Fibroblast of lung (primary cell): ENCODE results near the gene KLHDC7B. TPM values are rescaled to one million over a fixed set of nuclear protein-coding genes. Genes with fewer than 3 reads are reported as not detected.
"Not testable (repeated sequence)": the region's sequence is repeated elsewhere in the genome, so short reads cannot be mapped to it uniquely, and the experiment has no call there.

Source experiments
- DNase-seq, 2 donors: peaks; one replicate each; pipeline versions ENCODE4 v3.0.0 to v3.0.0-alpha.2; 2010; ENCODE audit warnings: low read depth in 2 of 2
- H2AFZ ChIP-seq: 2 replicates; pipeline ENCODE4 v1.5.1; 2012; ENCODE audit warnings: low read length, control low read depth, inconsistent platforms
- H3K27ac ChIP-seq: 2 replicates; pipeline ENCODE4 v1.5.1; 2011; ENCODE audit warnings: low read length, control low read depth; ENCODE audit not compliant: insufficient read depth
- H3K27me3 ChIP-seq: 2 replicates; pipeline ENCODE4 v1.5.1; 2011; ENCODE audit warnings: mild to moderate bottlenecking, low read length; ENCODE audit not compliant: control insufficient read depth, insufficient read depth
- H3K36me3 ChIP-seq: 2 replicates; pipeline ENCODE4 v1.5.1; 2011; ENCODE audit warnings: low read length; ENCODE audit not compliant: control insufficient read depth, insufficient read depth
- H3K4me1 ChIP-seq: 2 replicates; pipeline ENCODE4 v1.5.1; 2011; ENCODE audit warnings: low read length; ENCODE audit not compliant: control insufficient read depth, insufficient read depth; ENCODE audit errors: extremely low read depth
- H3K4me2 ChIP-seq: 2 replicates; pipeline ENCODE4 v1.5.1; 2011; ENCODE audit warnings: low read length, control low read depth; ENCODE audit not compliant: insufficient read depth; ENCODE audit errors: extremely low read depth
- H3K4me3 ChIP-seq, 4 experiments: fragments of 200-600 bp in 1 of 4; sonication (generic) in 1 of 4; replicated peaks in 1 of 4; 2 replicates each; pipeline ENCODE4 v1.5.1; 2011 to 2016; ENCODE audit warnings: low read length in 4 of 4, low read depth in 3 of 4, mild to moderate bottlenecking in 3 of 4, control low read depth in 2 of 4, inconsistent platforms in 1 of 4, mixed read lengths in 1 of 4; ENCODE audit not compliant: insufficient read depth in 1 of 4; ENCODE audit errors: control extremely low read depth in 1 of 4
- H3K79me2 ChIP-seq: 2 replicates; pipeline ENCODE4 v1.5.1; 2012; ENCODE audit warnings: mild to moderate bottlenecking, low read length, inconsistent platforms; ENCODE audit not compliant: control insufficient read depth, insufficient read depth
- H3K9ac ChIP-seq: 2 replicates; pipeline ENCODE4 v1.5.1; 2011; ENCODE audit warnings: mild to moderate bottlenecking, low read length, control low read depth; ENCODE audit not compliant: insufficient read depth
- H3K9me3 ChIP-seq: 2 replicates; pipeline ENCODE4 v1.5.1; 2012; ENCODE audit warnings: low read depth, low read length; ENCODE audit not compliant: control insufficient read depth, insufficient read depth
- H4K20me1 ChIP-seq: 2 replicates; pipeline ENCODE4 v1.5.1; 2011; ENCODE audit warnings: low read length; ENCODE audit not compliant: control insufficient read depth, insufficient read depth; ENCODE audit errors: extremely low read depth
- EZH2 ChIP-seq: IDR thresholded peaks from 2 replicates; pipeline ENCODE4 v1.5.1; 2012; ENCODE audit warnings: low read length, control low read depth, mild to moderate bottlenecking; ENCODE audit errors: missing control alignments
- polyA plus RNA-seq, 2 donors: library from polyadenylated mRNA; depleted of rRNA in 1 of 2; stranded (reverse) in 1 of 2; unstranded in 1 of 2; fragments of >200 nt; gene quantifications; 2 replicates each; pipeline ENCODE4 v1.2.1, GENCODE V29; 2011 to 2012; ENCODE audit warnings: missing spikeins in 1 of 2
- total RNA-seq: library from RNA; depleted of rRNA; stranded (reverse); fragments of >200 nt; gene quantifications from 2 replicates; pipeline ENCODE4 v1.2.1, GENCODE V29; 2014
- TF ChIP-seq, protein P1 (sequence below), 2 donors: IDR thresholded peaks in 1 of 2; conservative IDR thresholded peaks in 1 of 2; 1 replicate in 1 of 2; 2 replicates in 1 of 2; pipeline ENCODE4 v1.5.1; 2011 to 2012; ENCODE audit warnings: low read length in 2 of 2, control low read depth in 1 of 2, inconsistent platforms in 1 of 2, low read depth in 1 of 2, mild to moderate bottlenecking in 1 of 2

KLHDC7B gene
- total and polyA plus RNA-seq, 2 donors (not counting 1 experiment from before 2014, with no cell fraction given) = 0.17 TPM; not detected in 1

DNA sequence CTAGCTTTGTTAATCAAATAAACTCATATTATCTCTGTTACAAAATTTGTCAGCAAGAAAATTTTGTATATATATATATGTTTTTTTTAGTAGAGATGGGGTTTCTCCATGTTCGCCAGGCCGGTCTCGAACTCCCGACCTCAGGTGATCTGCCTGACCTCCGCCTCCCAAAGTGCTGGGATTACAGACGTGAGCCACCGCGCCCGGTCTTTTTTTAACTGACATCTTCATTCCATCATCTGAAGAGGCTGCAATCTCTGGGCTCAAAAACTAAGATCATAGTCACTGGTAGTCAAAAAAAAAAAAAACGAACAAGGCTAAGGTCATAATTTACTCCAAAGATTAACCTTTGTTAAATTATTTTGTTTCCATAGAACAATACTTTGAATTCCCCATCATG lies 5.3 kb upstream of the KLHDC7B start:
- H3K4me2 ChIP-seq = no peak overlapping the region

GRCh38 chr22:50541667-50542026 lies 4.1 kb upstream of the KLHDC7B start:
- peak; percentile 59 to 89 for DNase-seq
- not testable (repeated sequence) for H3K9me3 ChIP-seq, H3K36me3 ChIP-seq, H3K4me3 ChIP-seq, H3K4me2 ChIP-seq, H3K4me1 ChIP-seq, H4K20me1 ChIP-seq, H2AFZ ChIP-seq, H3K9ac ChIP-seq, H3K79me2 ChIP-seq
- peak overlapping the region; percentile 6 for H3K27ac ChIP-seq
- H3K27me3 ChIP-seq = peaks cover 14% of the 10 kb centered on the region

More for the DNA sequence above, 5.3 kb upstream of the KLHDC7B start:
- Histone ChIP-seq H3K9ac (no peak overlapping the region), H3K9me3 (no peaks in the 10 kb centered on the region), H3K27ac (no peak overlapping the region), H4K20me1 (no peaks in the 10 kb centered on the region), H2AFZ (no peak overlapping the region), H3K79me2 (no peaks in the 10 kb centered on the region), H3K27me3 (peaks cover 6% of the 10 kb centered on the region), H3K4me3 (no peak overlapping the region), H3K36me3 (no peaks in the 10 kb centered on the region), H3K4me1 (peaks cover 7% of the 10 kb centered on the region)
- TF ChIP-seq, protein P1, sequence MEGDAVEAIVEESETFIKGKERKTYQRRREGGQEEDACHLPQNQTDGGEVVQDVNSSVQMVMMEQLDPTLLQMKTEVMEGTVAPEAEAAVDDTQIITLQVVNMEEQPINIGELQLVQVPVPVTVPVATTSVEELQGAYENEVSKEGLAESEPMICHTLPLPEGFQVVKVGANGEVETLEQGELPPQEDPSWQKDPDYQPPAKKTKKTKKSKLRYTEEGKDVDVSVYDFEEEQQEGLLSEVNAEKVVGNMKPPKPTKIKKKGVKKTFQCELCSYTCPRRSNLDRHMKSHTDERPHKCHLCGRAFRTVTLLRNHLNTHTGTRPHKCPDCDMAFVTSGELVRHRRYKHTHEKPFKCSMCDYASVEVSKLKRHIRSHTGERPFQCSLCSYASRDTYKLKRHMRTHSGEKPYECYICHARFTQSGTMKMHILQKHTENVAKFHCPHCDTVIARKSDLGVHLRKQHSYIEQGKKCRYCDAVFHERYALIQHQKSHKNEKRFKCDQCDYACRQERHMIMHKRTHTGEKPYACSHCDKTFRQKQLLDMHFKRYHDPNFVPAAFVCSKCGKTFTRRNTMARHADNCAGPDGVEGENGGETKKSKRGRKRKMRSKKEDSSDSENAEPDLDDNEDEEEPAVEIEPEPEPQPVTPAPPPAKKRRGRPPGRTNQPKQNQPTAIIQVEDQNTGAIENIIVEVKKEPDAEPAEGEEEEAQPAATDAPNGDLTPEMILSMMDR (conservative IDR thresholded peaks at IDR 0.05 in 1 of 2, IDR thresholded peaks at IDR 0.05 in 1 of 2; ENCODE audit: low read depth in 1 of 2, low read length in 2 of 2) = no peak
- no peak for TF ChIP-seq EZH2
- no peak for DNase-seq

DNA sequence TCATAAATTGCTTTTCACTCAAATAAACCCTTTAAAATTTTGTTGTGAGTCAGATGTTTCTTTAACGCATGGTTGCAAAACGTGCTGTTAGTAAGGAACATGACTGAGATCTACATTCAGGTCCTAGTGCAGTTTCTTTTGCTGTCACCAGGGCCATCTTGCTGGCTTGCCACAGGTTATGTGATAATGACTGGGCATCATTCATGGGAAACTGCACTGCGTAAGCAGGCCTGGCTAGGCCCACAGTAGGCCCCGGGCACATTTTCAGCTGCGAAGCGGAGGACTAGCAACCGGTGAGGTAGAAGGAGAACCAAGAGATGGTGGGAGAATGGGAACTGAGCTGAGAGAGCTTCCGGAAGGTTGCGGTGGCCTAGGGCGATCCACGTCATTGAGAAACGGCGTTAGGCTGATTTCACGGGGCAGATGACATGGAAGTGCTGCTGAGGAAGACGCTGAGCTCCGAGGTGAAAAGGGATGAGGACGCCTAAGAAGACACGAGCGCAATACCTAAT lies 3.2 kb upstream of the KLHDC7B start:
- no peak overlapping the region for H2AFZ ChIP-seq
- no peak overlapping the region for H3K4me2 ChIP-seq
- no peaks in the 10 kb centered on the region for H4K20me1 ChIP-seq
- TF ChIP-seq, protein P1 (conservative IDR thresholded peaks at IDR 0.05 in 1 of 2, IDR thresholded peaks at IDR 0.05 in 1 of 2; ENCODE audit: low read depth in 1 of 2, low read length in 2 of 2) = no peak
- TF ChIP-seq EZH2 = no peak
- H3K4me3 ChIP-seq = no peak overlapping the region
- H3K4me1 ChIP-seq = peaks cover 7% of the 10 kb centered on the region
- no peaks in the 10 kb centered on the region for H3K36me3 ChIP-seq
- no peak overlapping the region for H3K27ac ChIP-seq
- H3K9me3 ChIP-seq = no peaks in the 10 kb centered on the region
- H3K27me3 ChIP-seq = peaks cover 15% of the 10 kb centered on the region
- H3K9ac ChIP-seq = no peak overlapping the region
- no peaks in the 10 kb centered on the region for H3K79me2 ChIP-seq
- DNase-seq = no peak
